GM10266 (cell line): ENCODE measurements around the gene ZBTB16.

Experiments
- DNase-seq: peaks from one replicate; pipeline ENCODE4 v3.0.0; 2012; ENCODE audit errors: extremely low spot score
- TF ChIP-seq, protein P1 (sequence below): IDR thresholded peaks from 2 replicates; pipeline ENCODE4 v1.5.1; 2012; ENCODE audit warnings: mild to moderate bottlenecking, low read depth; ENCODE audit not compliant: control insufficient read depth, insufficient read depth; ENCODE audit errors: missing control alignments

The ZBTB16 gene

DNA sequence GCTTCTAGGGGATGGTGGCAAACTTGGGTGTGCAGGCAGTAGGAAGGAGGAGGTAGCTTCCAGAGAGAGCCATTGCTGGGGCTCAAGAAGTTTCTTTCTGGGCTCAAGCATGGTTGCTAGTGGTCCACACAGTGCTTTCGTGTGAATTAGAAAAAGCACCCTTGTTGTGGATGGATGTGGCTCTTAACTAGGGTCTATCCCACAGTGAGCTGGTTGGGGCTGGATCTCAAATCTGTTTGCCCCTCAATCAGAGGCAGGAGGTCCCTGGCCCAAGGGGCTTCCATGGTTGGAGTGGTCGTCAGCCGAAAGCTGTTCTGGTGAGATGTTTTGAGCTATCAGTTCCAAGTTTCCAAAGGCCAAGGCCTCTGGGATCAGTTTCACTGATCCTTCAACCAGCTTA lies 35.0 kb downstream of the ZBTB16 start:
- no peak for DNase-seq
- TF ChIP-seq, protein P1, sequence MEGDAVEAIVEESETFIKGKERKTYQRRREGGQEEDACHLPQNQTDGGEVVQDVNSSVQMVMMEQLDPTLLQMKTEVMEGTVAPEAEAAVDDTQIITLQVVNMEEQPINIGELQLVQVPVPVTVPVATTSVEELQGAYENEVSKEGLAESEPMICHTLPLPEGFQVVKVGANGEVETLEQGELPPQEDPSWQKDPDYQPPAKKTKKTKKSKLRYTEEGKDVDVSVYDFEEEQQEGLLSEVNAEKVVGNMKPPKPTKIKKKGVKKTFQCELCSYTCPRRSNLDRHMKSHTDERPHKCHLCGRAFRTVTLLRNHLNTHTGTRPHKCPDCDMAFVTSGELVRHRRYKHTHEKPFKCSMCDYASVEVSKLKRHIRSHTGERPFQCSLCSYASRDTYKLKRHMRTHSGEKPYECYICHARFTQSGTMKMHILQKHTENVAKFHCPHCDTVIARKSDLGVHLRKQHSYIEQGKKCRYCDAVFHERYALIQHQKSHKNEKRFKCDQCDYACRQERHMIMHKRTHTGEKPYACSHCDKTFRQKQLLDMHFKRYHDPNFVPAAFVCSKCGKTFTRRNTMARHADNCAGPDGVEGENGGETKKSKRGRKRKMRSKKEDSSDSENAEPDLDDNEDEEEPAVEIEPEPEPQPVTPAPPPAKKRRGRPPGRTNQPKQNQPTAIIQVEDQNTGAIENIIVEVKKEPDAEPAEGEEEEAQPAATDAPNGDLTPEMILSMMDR, result no peak

DNA sequence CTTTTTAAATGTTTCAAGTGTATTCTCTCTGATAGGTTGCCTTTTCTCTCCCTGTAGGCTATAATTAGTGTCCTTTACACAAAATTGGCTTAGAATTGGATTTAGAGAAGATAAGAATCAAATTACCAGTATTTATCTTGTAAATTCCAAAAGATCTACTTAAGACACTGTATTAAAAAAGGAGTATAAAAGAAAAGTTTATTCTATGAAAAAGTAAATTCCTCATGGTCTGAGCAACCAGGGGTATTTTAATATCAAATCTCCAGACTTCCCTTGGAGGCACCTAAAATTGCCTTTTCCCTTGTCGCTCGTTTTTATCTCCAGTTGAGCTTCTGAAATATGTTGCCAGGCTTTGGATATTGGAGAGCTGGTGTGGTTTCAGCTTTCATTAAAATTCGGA lies 36.4 kb downstream of the ZBTB16 start:
- no peak for DNase-seq
- TF ChIP-seq, protein P1, result no peak

DNA sequence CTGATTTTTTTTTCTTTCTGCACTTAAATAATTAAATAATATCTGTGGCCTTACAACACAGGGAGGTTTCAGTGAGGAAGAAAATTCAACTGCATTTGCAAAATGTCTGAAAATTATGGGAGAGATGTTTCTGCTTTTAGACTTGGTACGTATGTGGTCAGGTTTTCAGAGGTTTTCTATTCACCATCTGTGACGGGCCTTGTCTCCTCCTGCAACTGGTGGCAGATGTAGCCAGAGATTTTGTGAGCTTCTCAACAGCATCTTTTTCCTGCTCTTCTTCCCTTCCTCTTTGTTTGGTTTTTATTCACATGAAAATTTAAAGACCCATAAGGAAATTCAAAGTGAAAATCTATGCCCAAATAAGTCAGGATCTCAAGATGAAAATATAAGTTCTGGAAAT lies 38.3 kb downstream of the ZBTB16 start:
- TF ChIP-seq, protein P1, result no peak
- DNase-seq, result no peak

DNA sequence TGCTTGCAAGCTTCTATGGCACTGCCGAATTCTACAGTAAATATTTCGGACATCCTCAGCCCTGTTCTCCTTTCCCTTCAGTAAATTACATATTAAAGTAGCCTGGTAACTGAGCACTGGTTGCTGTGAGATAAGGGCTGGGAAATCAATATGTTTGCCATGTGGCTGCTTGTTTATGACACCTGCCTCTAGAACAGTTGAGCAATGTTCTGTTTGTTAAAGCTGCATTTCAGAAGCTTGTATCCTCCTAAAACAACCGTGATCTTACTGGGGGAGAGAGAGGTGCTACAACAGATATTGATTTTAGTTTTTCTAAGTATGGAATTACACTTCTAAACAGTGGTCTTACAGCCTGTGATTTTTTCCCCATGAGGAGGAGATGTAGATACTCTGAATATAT lies 39.4 kb downstream of the ZBTB16 start:
- TF ChIP-seq, protein P1, result no peak
- no peak for DNase-seq

DNA sequence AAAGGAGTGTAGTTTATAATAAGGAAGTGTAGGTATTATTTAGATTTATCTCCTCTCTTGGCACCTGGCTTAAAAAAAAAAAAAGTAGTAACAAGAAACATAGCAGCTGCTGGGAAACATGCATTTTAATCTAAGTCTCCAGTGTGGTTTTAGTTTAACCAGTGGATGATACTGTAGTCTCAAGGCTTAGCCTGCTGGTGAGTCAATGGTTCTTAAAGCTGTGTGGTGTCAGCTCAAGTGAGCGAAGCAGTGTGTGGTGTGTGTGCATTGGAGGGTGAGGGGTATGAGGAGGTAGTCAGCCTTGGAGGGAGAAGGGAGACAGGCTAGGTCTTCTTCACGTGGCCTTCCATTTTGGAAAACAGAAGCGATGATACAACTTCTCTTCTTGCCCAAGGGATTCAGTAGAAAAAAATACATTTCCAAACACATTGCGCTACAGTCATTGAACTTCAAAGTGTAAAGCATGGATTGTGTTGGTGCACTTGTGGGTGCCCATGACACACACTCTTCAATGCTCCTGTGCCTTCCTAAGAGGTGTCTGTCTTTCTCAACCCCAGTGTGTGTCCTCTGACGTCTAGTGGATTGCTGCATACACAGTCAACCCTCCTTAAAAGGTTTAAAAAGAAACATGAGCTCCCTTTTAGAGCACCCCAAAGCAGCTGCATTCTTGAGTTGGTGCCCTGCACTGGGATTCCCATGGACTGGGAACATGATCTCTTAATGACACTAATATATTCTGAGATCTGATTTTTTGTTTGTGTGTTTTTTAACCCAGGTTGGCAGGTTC lies 40.1 kb downstream of the ZBTB16 start:
- no peak for DNase-seq
- TF ChIP-seq, protein P1, result no peak

DNA sequence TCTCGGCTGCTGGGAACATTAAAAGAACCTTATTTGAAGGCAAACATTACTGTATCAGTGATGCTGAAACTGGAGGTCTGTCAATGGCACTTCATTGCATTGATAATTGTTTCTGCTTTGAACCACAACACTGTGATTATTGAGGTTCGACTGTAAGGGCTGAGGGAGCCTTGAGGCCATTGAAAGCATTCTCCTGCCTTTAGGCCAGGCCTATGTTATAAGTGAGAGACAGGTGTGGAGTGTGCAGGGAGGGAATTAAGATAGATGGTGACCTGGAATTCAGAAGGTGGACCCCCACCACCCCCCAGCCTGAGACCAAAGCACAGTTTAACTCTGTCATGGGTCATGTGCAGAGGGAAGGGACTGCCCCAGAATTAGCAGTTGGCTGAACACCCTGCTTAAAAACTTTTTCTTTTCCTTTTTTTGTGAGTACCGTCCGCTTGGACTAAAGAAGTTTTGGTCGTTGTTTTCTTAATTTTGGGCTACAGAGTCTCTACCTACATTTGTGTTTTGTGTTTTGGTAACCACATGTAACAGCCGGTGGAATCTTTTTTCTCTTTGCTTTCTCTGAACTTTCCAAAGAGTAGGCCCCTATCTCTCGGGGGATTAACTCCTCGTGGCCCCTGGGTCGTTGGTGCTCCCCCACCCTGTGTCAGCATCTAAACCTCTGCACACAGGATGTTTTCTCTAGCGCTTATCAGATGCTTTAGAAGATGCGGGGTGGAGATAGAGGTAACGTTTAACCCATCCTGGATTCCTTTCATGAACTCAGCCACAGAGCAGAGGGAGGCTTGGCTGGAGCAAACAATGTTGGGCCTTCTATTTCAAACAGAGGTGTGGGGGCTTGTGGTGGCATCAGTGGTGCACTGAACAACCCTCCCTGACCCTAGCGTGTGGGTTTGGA lies 43.7 kb downstream of the ZBTB16 start:
- DNase-seq, result no peak
- TF ChIP-seq, protein P1, result no peak

DNA sequence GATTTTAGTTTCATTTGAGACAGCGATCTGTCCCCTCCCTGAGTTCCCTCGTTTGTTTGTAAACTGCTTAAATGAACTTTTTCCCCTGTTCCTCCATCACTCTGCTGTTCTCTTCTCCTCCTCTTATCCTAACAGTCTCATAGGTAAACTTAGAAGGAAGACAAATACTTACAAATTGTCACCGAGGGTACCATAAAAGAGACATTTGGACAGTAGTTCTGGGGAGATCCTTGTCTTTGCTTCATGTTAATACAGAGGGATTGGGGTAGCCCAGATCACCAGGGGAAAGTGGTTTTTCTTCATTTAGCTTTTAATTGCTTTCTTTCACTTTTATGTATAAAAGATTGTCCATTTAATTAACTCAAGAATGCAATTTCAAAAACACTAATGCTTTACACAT lies 46.1 kb downstream of the ZBTB16 start:
- no peak for DNase-seq
- TF ChIP-seq, protein P1, result no peak
